Adrenal gland (tissue), 5 donors: Measurements from ENCODE around the gene IFNA4.

Experiments used
- CTCF ChIP-seq, 6 experiments: fragments of 450-650 bp in 4 of 6; fragments of 200-600 bp in 2 of 6; sonication (generic) in 1 of 6; IDR thresholded peaks; 1 replicate in 5 of 6; 2 replicates in 1 of 6; pipeline versions ENCODE4 v1.5.1 to v1.8.0; 2016 to 2021; ENCODE audit warnings: antibody characterized with exemption in 6 of 6, mild to moderate bottlenecking in 2 of 6, moderate library complexity in 1 of 6
- POLR2A ChIP-seq, 2 donors: fragments of 450-650 bp; IDR thresholded peaks; one replicate each; pipeline ENCODE4 v1.6.1; 2017; ENCODE audit warnings: antibody characterized with exemption in 2 of 2, mild to moderate bottlenecking in 2 of 2, moderate library complexity in 1 of 2
- donor health status: DM: no; HTN: no; CAD: no.

GRCh38 chr9:21233258-21233657 is 45.9 kb upstream of the IFNA4 start:
- TF ChIP-seq POLR2A (IDR thresholded peaks at IDR 0.05), result no peak
- TF ChIP-seq CTCF (IDR thresholded peaks at IDR 0.05), result no peak
